MCF 10A (cell line): ENCODE data around the gene PLA2G4E. TPM values are rescaled to one million over a fixed set of nuclear protein-coding genes. Genes with fewer than 3 reads are reported as not detected.

Experiments
- BruUV-seq: library from RNA; stranded (reverse); fragments of 400-500 nt; replicated peaks from 2 replicates; lab custom pipeline; 2021; lab: Mats Ljungman, UMichigan
- CTCF ChIA-PET: fragments of 300-600 bp; sonication (Branson Sonifier 250); formaldehyde crosslinking; extraction: SDS; loops from one replicate; lab custom pipeline; 2021; ENCODE audit warnings: antibody characterized with exemption, inconsistent platforms; lab: Yijun Ruan, JAX
- POLR2A ChIA-PET: fragments of 300-600, 350-650 bp; sonication (Branson Sonifier 250); formaldehyde crosslinking; extraction: SDS; loops from one replicate; lab custom pipeline; 2020; ENCODE audit warnings: antibody characterized with exemption, inconsistent platforms; lab: Yijun Ruan, JAX
- DNase-seq: peaks from one replicate; pipeline ENCODE4 v3.0.0-alpha.2; 2018; ENCODE audit not compliant: unreplicated experiment
- H3K27ac Mint-ChIP-seq: one replicate; pipeline ENCODE4 v1.8.0; 2022; ENCODE audit warnings: mild to moderate bottlenecking, low read depth, mixed read lengths; ENCODE audit not compliant: unreplicated experiment
- H3K27me3 Mint-ChIP-seq: one replicate; pipeline ENCODE4 v1.8.0; 2022; ENCODE audit warnings: mixed read lengths; ENCODE audit not compliant: insufficient read depth, unreplicated experiment
- H3K36me3 Mint-ChIP-seq: one replicate; pipeline ENCODE4 v1.8.0; 2022; ENCODE audit warnings: mild to moderate bottlenecking, moderate library complexity, mixed read lengths; ENCODE audit not compliant: insufficient read depth, unreplicated experiment
- H3K4me1 Mint-ChIP-seq: one replicate; pipeline ENCODE4 v1.8.0; 2022; ENCODE audit warnings: mixed read lengths; ENCODE audit not compliant: insufficient read depth, unreplicated experiment
- H3K4me3 Mint-ChIP-seq: one replicate; pipeline ENCODE4 v1.8.0; 2022; ENCODE audit warnings: mild to moderate bottlenecking, moderate library complexity, mixed read lengths; ENCODE audit not compliant: unreplicated experiment
- H3K9me3 Mint-ChIP-seq: one replicate; pipeline ENCODE4 v1.8.0; 2022; ENCODE audit warnings: mixed read lengths; ENCODE audit not compliant: unreplicated experiment
- intact Hi-C: fragments of 100-400 bp; cut with micrococcal nuclease; formaldehyde crosslinking; loops from 2 replicates; pipeline ENCODE4 v1.14.1; 2022
- total RNA-seq: library from RNA; stranded (reverse); gene quantifications from 2 replicates; pipeline ENCODE4 v1.2.3, GENCODE V29; 2022
- TF ChIP-seq, protein P1 (sequence below): fragments of 200-600 bp; IDR thresholded peaks from one replicate; pipeline ENCODE4 v1.8.0; 2022; ENCODE audit warnings: antibody characterized with exemption, mild to moderate bottlenecking; ENCODE audit not compliant: unreplicated experiment

Gene PLA2G4E
- total RNA-seq, 1 experiment from 2014 or later, result 0.12 TPM

DNA sequence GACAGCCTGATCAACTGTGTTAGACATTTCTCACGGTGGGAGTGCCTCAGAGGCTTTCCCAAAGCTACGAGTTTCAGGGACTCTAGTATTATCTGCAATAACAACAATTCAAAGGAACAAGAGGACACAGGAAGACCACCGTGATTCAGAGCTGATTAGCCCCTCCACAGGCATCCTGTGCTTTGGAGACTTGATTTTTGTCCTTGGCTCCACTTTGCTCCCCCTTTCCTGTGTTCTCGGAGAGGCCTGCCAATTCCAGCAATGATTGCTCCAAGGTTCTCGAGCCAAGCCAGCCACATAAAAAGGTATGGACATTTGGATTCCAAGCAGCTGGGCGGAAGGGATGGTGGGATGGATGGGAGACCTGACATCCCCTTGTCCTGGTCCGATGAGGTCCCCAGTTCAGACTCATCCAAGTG is 62.8 kb downstream of the PLA2G4E start:
- intact Hi-C loops, result no loop called here
- H3K4me3 Mint-ChIP-seq, result no peak overlapping the region
- no peak for DNase-seq
- ChIA-PET POLR2A (interaction anchor here (0.7 kb wide), 1 partner anchor 12 kb away, joined by 3 read pairs; no protein-coding TSS in a partner anchor), CTCF (interaction anchor here (0.5 kb wide), 1 partner anchor 124 kb away, joined by 3 read pairs; no protein-coding TSS in a partner anchor)
- H3K36me3 Mint-ChIP-seq, result peaks cover 9% of the 10 kb centered on the region
- H3K27me3 Mint-ChIP-seq, result no peaks in the 10 kb centered on the region
- peaks cover 6% of the 10 kb centered on the region for H3K9me3 Mint-ChIP-seq
- TF ChIP-seq, protein P1, sequence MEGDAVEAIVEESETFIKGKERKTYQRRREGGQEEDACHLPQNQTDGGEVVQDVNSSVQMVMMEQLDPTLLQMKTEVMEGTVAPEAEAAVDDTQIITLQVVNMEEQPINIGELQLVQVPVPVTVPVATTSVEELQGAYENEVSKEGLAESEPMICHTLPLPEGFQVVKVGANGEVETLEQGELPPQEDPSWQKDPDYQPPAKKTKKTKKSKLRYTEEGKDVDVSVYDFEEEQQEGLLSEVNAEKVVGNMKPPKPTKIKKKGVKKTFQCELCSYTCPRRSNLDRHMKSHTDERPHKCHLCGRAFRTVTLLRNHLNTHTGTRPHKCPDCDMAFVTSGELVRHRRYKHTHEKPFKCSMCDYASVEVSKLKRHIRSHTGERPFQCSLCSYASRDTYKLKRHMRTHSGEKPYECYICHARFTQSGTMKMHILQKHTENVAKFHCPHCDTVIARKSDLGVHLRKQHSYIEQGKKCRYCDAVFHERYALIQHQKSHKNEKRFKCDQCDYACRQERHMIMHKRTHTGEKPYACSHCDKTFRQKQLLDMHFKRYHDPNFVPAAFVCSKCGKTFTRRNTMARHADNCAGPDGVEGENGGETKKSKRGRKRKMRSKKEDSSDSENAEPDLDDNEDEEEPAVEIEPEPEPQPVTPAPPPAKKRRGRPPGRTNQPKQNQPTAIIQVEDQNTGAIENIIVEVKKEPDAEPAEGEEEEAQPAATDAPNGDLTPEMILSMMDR, result no peak
- H3K27ac Mint-ChIP-seq, result no peak overlapping the region
- H3K4me1 Mint-ChIP-seq, result peaks cover 10% of the 10 kb centered on the region
- no TSS peak for BruUV-seq

GRCh38 chr15:41957021-41957897 is 63.6 kb downstream of the PLA2G4E start:
- H3K4me1 Mint-ChIP-seq, result peaks cover 10% of the 10 kb centered on the region
- intact Hi-C loops, result no loop called here
- H3K4me3 Mint-ChIP-seq, result no peak overlapping the region
- H3K9me3 Mint-ChIP-seq, result peaks cover 5% of the 10 kb centered on the region
- TF ChIP-seq, protein P1, result no peak
- CTCF ChIA-PET, result interaction anchor here (0.5 kb wide), 1 partner anchor 123 kb away, joined by 3 read pairs; no protein-coding TSS in a partner anchor
- POLR2A ChIA-PET, result interaction anchor here (0.8 to 1.1 kb wide), 2 partner anchors 15 to 38 kb away, joined by 3 read pairs; partner anchors contain the start of gene EHD4
- H3K27me3 Mint-ChIP-seq, result no peaks in the 10 kb centered on the region
- peaks cover 17% of the 10 kb centered on the region for H3K36me3 Mint-ChIP-seq
- H3K27ac Mint-ChIP-seq, result no peak overlapping the region
- no peak for DNase-seq
- no TSS peak for BruUV-seq

DNA sequence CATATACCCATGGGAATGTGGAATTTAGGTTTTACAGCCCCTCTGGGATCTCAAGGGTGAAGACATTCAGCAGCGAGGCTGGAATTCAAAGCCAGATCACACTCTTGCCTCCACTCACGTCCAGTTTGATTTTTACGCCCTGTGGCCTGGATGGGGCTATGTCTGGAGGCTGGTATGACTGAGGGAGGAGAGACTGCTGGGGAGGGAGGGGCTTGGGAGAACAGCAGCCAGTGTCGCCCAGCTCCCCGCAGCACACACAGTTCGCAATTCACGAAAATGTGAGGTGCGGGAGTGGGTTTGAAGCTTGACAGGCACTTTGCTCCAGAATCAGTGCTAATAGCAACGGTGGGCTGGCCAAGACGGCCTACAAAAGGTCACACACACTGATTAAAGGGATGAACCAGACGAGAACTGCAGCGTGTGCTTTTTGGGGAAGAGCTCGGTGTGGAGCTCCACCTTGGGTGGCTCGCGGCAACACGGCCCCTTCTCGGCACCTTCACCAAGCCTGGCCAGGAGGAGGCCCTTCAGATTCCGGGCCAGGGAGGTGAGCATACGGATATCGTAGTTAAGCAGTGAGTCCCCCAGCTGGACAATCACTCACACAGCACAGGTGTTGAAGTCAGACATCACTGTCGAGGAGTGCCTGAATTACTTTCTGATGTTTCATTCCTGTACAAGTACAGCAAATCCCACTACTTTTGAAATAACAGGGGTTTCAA is 64.9 kb downstream of the PLA2G4E start:
- CTCF ChIA-PET, result no interaction called here

More for the DNA sequence above, 64.9 kb downstream of the PLA2G4E start:
- Mint-ChIP-seq H3K4me3 (no peak overlapping the region), H3K36me3 (peaks cover 20% of the 10 kb centered on the region), H3K4me1 (peaks cover under 1% of the 10 kb centered on the region), H3K27me3 (no peaks in the 10 kb centered on the region), H3K27ac (no peak overlapping the region), H3K9me3 (no peaks in the 10 kb centered on the region)
- TF ChIP-seq, protein P1, result no peak
- no peak for DNase-seq
- intact Hi-C loops, result no loop called here
- POLR2A ChIA-PET, result no interaction called here
- BruUV-seq, result no TSS peak
